ENCODE results near the gene FAT1. TPM values are rescaled to one million over a fixed set of nuclear protein-coding genes. Genes with fewer than 3 reads are reported as not detected.
A peak's percentile ranks its signal among the peaks of the same experiment; 100 is the strongest.

FAT1 gene
- polyA plus RNA-seq, 1 donor from 2014 or later, result 19.8 TPM

DNA sequence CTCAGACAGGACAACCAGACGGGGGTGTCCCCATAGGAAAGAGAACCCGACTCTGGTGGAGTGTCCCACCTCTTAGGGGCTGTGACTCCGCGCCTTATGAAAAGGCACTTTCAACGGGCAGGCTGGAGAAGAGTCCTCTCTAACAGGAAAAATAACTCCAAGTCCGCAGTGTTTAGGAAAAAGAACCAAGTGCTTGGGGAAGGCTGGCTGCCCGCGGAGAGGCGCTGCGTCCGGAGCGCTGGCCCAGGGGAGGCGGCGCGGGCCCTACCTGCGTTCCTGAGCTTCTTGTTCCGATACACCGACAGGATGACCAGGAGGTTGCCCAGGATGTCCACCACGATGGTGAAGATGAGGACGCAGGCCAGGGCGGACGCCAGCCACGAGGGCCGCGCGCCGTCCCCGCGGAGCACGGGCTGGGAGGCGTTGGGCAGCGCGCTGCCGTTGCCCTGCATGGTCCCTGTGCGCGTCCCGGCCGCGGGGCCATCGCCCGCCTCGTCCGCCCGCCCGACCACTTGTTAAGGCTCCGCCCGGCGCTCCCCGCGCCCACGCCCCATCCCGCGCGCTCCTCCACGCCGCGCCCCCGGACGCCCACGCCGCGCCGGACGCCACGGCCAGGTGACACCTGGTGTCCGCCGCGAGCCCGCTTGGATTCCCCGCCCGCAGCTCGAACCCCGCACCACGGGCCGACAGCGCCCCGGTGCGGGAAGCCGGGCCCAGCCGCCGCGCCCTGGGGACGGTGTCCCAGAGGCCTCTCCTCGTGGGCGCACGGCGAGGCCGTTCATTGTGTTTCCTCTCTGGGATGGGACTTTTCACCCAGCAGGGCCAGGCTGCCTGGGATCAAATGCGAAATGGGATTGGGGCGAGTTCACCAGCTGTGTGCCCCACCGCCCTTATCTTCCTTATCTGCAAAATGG is 168.5 kb downstream of the FAT1 start, which contains the start of gene MTNR1A:
MTNR1A (minus strand) TSS at position 654 of the 914 bp plus-strand sequence; CDS start at position 452, 202 bp downstream.
- TF ChIP-seq POLR2AphosphoS5 (IDR thresholded peaks at IDR 0.05), result no peak
- TF ChIP-seq, protein P1, sequence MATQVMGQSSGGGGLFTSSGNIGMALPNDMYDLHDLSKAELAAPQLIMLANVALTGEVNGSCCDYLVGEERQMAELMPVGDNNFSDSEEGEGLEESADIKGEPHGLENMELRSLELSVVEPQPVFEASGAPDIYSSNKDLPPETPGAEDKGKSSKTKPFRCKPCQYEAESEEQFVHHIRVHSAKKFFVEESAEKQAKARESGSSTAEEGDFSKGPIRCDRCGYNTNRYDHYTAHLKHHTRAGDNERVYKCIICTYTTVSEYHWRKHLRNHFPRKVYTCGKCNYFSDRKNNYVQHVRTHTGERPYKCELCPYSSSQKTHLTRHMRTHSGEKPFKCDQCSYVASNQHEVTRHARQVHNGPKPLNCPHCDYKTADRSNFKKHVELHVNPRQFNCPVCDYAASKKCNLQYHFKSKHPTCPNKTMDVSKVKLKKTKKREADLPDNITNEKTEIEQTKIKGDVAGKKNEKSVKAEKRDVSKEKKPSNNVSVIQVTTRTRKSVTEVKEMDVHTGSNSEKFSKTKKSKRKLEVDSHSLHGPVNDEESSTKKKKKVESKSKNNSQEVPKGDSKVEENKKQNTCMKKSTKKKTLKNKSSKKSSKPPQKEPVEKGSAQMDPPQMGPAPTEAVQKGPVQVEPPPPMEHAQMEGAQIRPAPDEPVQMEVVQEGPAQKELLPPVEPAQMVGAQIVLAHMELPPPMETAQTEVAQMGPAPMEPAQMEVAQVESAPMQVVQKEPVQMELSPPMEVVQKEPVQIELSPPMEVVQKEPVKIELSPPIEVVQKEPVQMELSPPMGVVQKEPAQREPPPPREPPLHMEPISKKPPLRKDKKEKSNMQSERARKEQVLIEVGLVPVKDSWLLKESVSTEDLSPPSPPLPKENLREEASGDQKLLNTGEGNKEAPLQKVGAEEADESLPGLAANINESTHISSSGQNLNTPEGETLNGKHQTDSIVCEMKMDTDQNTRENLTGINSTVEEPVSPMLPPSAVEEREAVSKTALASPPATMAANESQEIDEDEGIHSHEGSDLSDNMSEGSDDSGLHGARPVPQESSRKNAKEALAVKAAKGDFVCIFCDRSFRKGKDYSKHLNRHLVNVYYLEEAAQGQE (IDR thresholded peaks at IDR 0.05; ENCODE audit: borderline replicate concordance), result no peak
- TF ChIP-seq TAF1 (IDR thresholded peaks at IDR 0.05; ENCODE audit: low read depth), result no peak
- TF ChIP-seq, protein P2, sequence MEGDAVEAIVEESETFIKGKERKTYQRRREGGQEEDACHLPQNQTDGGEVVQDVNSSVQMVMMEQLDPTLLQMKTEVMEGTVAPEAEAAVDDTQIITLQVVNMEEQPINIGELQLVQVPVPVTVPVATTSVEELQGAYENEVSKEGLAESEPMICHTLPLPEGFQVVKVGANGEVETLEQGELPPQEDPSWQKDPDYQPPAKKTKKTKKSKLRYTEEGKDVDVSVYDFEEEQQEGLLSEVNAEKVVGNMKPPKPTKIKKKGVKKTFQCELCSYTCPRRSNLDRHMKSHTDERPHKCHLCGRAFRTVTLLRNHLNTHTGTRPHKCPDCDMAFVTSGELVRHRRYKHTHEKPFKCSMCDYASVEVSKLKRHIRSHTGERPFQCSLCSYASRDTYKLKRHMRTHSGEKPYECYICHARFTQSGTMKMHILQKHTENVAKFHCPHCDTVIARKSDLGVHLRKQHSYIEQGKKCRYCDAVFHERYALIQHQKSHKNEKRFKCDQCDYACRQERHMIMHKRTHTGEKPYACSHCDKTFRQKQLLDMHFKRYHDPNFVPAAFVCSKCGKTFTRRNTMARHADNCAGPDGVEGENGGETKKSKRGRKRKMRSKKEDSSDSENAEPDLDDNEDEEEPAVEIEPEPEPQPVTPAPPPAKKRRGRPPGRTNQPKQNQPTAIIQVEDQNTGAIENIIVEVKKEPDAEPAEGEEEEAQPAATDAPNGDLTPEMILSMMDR (IDR thresholded peaks at IDR 0.05; ENCODE audit: poor library complexity, severe bottlenecking), result no peak
- no peak for TF ChIP-seq EP300 (conservative IDR thresholded peaks at IDR 0.05; ENCODE audit: poor library complexity, severe bottlenecking)
- peak; percentile 28 for TF ChIP-seq RAD21 (conservative IDR thresholded peaks at IDR 0.05)
- peak; percentile 46 for TF ChIP-seq MXI1 (conservative IDR thresholded peaks at IDR 0.05; ENCODE audit: poor library complexity, severe bottlenecking)
- no peak for TF ChIP-seq EZH2 (IDR thresholded peaks at IDR 0.05; ENCODE audit: borderline replicate concordance, insufficient read depth, low read length, poor library complexity, severe bottlenecking)
- TF ChIP-seq SMC3 (conservative IDR thresholded peaks at IDR 0.05; ENCODE audit: poor library complexity), result no peak
- no peaks in the 10 kb centered on the region for H3K79me2 ChIP-seq (replicated peaks; ENCODE audit: insufficient read depth, low read length)
- H3K4me2 ChIP-seq (ENCODE audit: low read length), result no peak within 1 kb of the TSS
- H3F3A ChIP-seq (ENCODE audit: insufficient read depth, low read length, poor library complexity, severe bottlenecking), result peaks cover 7% of the 10 kb centered on the region
- no peaks in the 10 kb centered on the region for H4K20me1 ChIP-seq (ENCODE audit: insufficient read depth)
- H2AFZ ChIP-seq (ENCODE audit: low read depth, low read length), result no peak within 1 kb of the TSS
- no peak within 1 kb of the TSS for H3K27ac ChIP-seq (ENCODE audit: low read length)
- no peaks in the 10 kb centered on the region for H3K9me2 ChIP-seq (ENCODE audit: insufficient read depth, low read length)
- no peak within 1 kb of the TSS for H3K9ac ChIP-seq (ENCODE audit: low read length)
- no peaks in the 10 kb centered on the region for H3K36me3 ChIP-seq (ENCODE audit: insufficient read depth, low read length)
- H3K27me3 ChIP-seq (ENCODE audit: insufficient read depth, low read depth, low read length), result peaks cover 25% of the 10 kb centered on the region
- H3K4me3 ChIP-seq (ENCODE audit: low read length), result peak within 1 kb of the TSS; percentile 58
- H3K9me3 ChIP-seq (ENCODE audit: low read length), result no peaks in the 10 kb centered on the region

DNA sequence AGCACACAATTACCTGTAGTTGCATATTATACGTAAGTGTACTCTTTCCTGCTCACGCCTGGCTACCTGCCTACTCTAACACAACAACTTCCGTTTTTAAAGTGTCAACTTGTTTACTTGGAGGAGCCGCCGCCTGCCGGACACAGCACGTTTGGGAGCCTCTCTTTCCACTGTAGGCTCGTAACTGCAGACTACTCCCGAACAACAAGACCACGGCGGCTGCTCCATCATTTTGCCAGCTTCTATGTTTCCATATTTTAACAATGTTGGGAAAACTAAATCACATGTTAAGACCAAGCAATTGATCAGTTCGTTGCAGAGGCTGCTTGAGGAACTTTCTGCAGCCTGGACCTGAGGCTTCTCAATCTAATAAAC is 169.1 kb downstream of the FAT1 start:
- Histone ChIP-seq H3K9ac (ENCODE audit: low read length) (no peak overlapping the region), H3K9me3 (ENCODE audit: low read length) (no peaks in the 10 kb centered on the region), H3K27me3 (ENCODE audit: insufficient read depth, low read depth, low read length) (peaks cover 25% of the 10 kb centered on the region), H3K79me2 (replicated peaks; ENCODE audit: insufficient read depth, low read length) (no peaks in the 10 kb centered on the region), H3K27ac (ENCODE audit: low read length) (no peak overlapping the region), H4K20me1 (ENCODE audit: insufficient read depth) (no peaks in the 10 kb centered on the region), H2AFZ (ENCODE audit: low read depth, low read length) (no peak overlapping the region), H3K4me3 (ENCODE audit: low read length) (peak overlapping the region; percentile 58), H3K36me3 (ENCODE audit: insufficient read depth, low read length) (no peaks in the 10 kb centered on the region), H3K4me2 (ENCODE audit: low read length) (no peak overlapping the region), H3K9me2 (ENCODE audit: insufficient read depth, low read length) (no peaks in the 10 kb centered on the region), H3F3A (ENCODE audit: insufficient read depth, low read length, poor library complexity, severe bottlenecking) (peaks cover 7% of the 10 kb centered on the region)
- TF ChIP-seq SMC3 (conservative IDR thresholded peaks at IDR 0.05; ENCODE audit: poor library complexity), result no peak
- TF ChIP-seq, protein P1 (IDR thresholded peaks at IDR 0.05; ENCODE audit: borderline replicate concordance), result no peak
- TF ChIP-seq, protein P2 (IDR thresholded peaks at IDR 0.05; ENCODE audit: poor library complexity, severe bottlenecking), result no peak

Data from neural cell (in vitro differentiated cells).